H9 (cell line): Measurements from ENCODE around the gene FAR1. TPM values are rescaled to one million over a fixed set of nuclear protein-coding genes. Genes with fewer than 3 reads are reported as not detected.

Source experiments
- DNase-seq: peaks from one replicate; pipeline ENCODE4 v3.0.0-alpha.2; 2017
- H2AFZ ChIP-seq: one replicate; pipeline ENCODE4 v1.6.1; 2013; ENCODE audit warnings: mild to moderate bottlenecking, low read length, control low read depth, moderate library complexity
- H2AK5ac ChIP-seq: 2 replicates; pipeline ENCODE4 v1.6.1; 2013; ENCODE audit warnings: low read length, control low read depth, mixed read lengths; ENCODE audit not compliant: insufficient read length
- H2BK120ac ChIP-seq: one replicate; pipeline ENCODE4 v1.6.1; 2013; ENCODE audit warnings: low read depth, mild to moderate bottlenecking, low read length, control low read depth, inconsistent platforms; ENCODE audit not compliant: poor library complexity, severe bottlenecking
- H2BK12ac ChIP-seq: 2 replicates; pipeline ENCODE4 v1.6.1; 2013; ENCODE audit warnings: low read length, control low read depth, mixed read lengths, low read depth; ENCODE audit not compliant: insufficient read length
- H2BK15ac ChIP-seq: 2 replicates; pipeline ENCODE4 v1.6.1; 2013; ENCODE audit warnings: low read depth, low read length, control low read depth
- H2BK20ac ChIP-seq: one replicate; pipeline ENCODE4 v1.6.1; 2013; ENCODE audit warnings: low read depth, mild to moderate bottlenecking, low read length, control low read depth, inconsistent platforms; ENCODE audit not compliant: poor library complexity, severe bottlenecking
- H2BK5ac ChIP-seq: 2 replicates; pipeline ENCODE4 v1.6.1; 2013; ENCODE audit warnings: low read length, control low read depth, mixed read lengths; ENCODE audit not compliant: insufficient read length
- H3K14ac ChIP-seq: 2 replicates; pipeline ENCODE4 v1.6.1; 2013; ENCODE audit warnings: low read length, control low read depth; ENCODE audit not compliant: insufficient read depth
- H3K18ac ChIP-seq: 2 replicates; pipeline ENCODE4 v1.6.1; 2013; ENCODE audit warnings: low read depth, mild to moderate bottlenecking, mixed read lengths, low read length, control low read depth; ENCODE audit not compliant: insufficient read length
- H3K23ac ChIP-seq: 2 replicates; pipeline ENCODE4 v1.6.1; 2013; ENCODE audit warnings: low read length, control low read depth, mixed read lengths, low read depth; ENCODE audit not compliant: insufficient read length
- H3K23me2 ChIP-seq: 2 replicates; pipeline ENCODE4 v1.6.1; 2013; ENCODE audit warnings: low read depth, mild to moderate bottlenecking, mixed read lengths, low read length, control low read depth; ENCODE audit not compliant: insufficient read length, poor library complexity, severe bottlenecking
- H3K27ac ChIP-seq: 2 replicates; pipeline ENCODE4 v1.5.1; 2013; ENCODE audit warnings: low read length, control low read depth, mixed read lengths, low read depth; ENCODE audit not compliant: insufficient read length
- H3K27me3 ChIP-seq: 2 replicates; pipeline ENCODE4 v1.6.1; 2013; ENCODE audit warnings: low read length, control low read depth, inconsistent platforms; ENCODE audit not compliant: insufficient read depth
- H3K4ac ChIP-seq: 2 replicates; pipeline ENCODE4 v1.6.1; 2013; ENCODE audit warnings: low read depth, mild to moderate bottlenecking, control low read depth, inconsistent platforms, low read length, moderate library complexity
- H3K4me1 ChIP-seq: 2 replicates; pipeline ENCODE4 v1.6.1; 2013; ENCODE audit warnings: low read length, control low read depth, inconsistent platforms; ENCODE audit not compliant: insufficient read depth
- H3K4me2 ChIP-seq: 2 replicates; pipeline ENCODE4 v1.6.1; 2013; ENCODE audit warnings: low read length, control low read depth, mixed read lengths; ENCODE audit not compliant: insufficient read length, insufficient read depth
- H3K56ac ChIP-seq: 2 replicates; pipeline ENCODE4 v1.6.1; 2013; ENCODE audit warnings: low read depth, mild to moderate bottlenecking, mixed read lengths, low read length, control low read depth; ENCODE audit not compliant: insufficient read length
- H3K79me1 ChIP-seq: 2 replicates; pipeline ENCODE4 v1.6.1; 2013; ENCODE audit warnings: low read depth, mild to moderate bottlenecking, moderate library complexity, low read length, control low read depth, inconsistent platforms; ENCODE audit not compliant: insufficient read depth, poor library complexity, severe bottlenecking
- H3K79me2 ChIP-seq: 2 replicates; pipeline ENCODE4 v1.6.1; 2013; ENCODE audit warnings: low read length, control low read depth, inconsistent platforms; ENCODE audit not compliant: insufficient read depth
- H3K9ac ChIP-seq: 2 replicates; pipeline ENCODE4 v1.6.1; 2013; ENCODE audit warnings: low read length, control low read depth, mixed read lengths; ENCODE audit not compliant: insufficient read length; ENCODE audit errors: extremely low read depth
- H3K9me3 ChIP-seq: one replicate; pipeline ENCODE4 v1.6.1; 2013; ENCODE audit warnings: low read depth, low read length, inconsistent platforms; ENCODE audit not compliant: control insufficient read depth
- H3T11ph ChIP-seq: one replicate; pipeline ENCODE4 v1.6.1; 2013; ENCODE audit warnings: mild to moderate bottlenecking, low read length, control low read depth, inconsistent platforms
- H4K20me1 ChIP-seq: one replicate; pipeline ENCODE4 v1.6.1; 2013; ENCODE audit not compliant: control insufficient read depth, insufficient read length, insufficient read depth
- H4K5ac ChIP-seq: 2 replicates; pipeline ENCODE4 v1.6.1; 2013; ENCODE audit warnings: low read depth, mild to moderate bottlenecking, mixed read lengths, low read length, control low read depth; ENCODE audit not compliant: insufficient read length
- H4K8ac ChIP-seq: replicated peaks from 2 replicates; pipeline ENCODE4 v1.6.1; 2013; ENCODE audit warnings: low read length, control low read depth, mixed read lengths, low read depth; ENCODE audit not compliant: insufficient read length
- H4K91ac ChIP-seq: 2 replicates; pipeline ENCODE4 v1.6.1; 2013; ENCODE audit warnings: low read depth, mild to moderate bottlenecking, moderate library complexity, mixed read lengths, low read length, control low read depth; ENCODE audit not compliant: insufficient read length
- H3K27ac Mint-ChIP-seq, 3 experiments: 2 replicates in 2 of 3; 3 replicates in 1 of 3; pipeline ENCODE4 v1.8.0; 2020 to 2021; ENCODE audit warnings: mixed read lengths in 3 of 3, mild to moderate bottlenecking in 1 of 3, moderate library complexity in 1 of 3
- H3K27me3 Mint-ChIP-seq: 2 replicates; pipeline ENCODE4 v1.8.0; 2021; ENCODE audit warnings: low read depth, mild to moderate bottlenecking, moderate library complexity, mixed read lengths
- H3K36me3 Mint-ChIP-seq, 3 experiments: 2 replicates in 2 of 3; 3 replicates in 1 of 3; pipeline ENCODE4 v1.8.0; 2020 to 2021; ENCODE audit warnings: low read depth in 3 of 3, mixed read lengths in 3 of 3; ENCODE audit not compliant: insufficient read depth in 1 of 3
- H3K4me1 Mint-ChIP-seq, 2 experiments: 2 replicates each; pipeline ENCODE4 v1.8.0; 2020; ENCODE audit warnings: mixed read lengths in 2 of 2
- H3K4me3 Mint-ChIP-seq, 2 experiments: 2 replicates in 1 of 2; 3 replicates in 1 of 2; pipeline ENCODE4 v1.8.0; 2020 to 2021; ENCODE audit warnings: mild to moderate bottlenecking in 2 of 2, mixed read lengths in 2 of 2, moderate library complexity in 1 of 2
- H3K9me3 Mint-ChIP-seq, 2 experiments: 2 replicates in 1 of 2; 3 replicates in 1 of 2; pipeline ENCODE4 v1.8.0; 2020; ENCODE audit warnings: mild to moderate bottlenecking in 2 of 2, mixed read lengths in 2 of 2, moderate library complexity in 1 of 2
- WGBS: extraction: QIAGEN DNeasy Blood & Tissue Kit; methylation state at CpG from one replicate; pipeline ENCODE4 v1.1.7; 2013; ENCODE audit warnings: missing lambda C conversion rate, low lambda C conversion rate, mixed read lengths; ENCODE audit not compliant: insufficient read length; ENCODE audit errors: extremely low coverage; 5-methylcytosine and 5-hydroxymethylcytosine counted together
- total RNA-seq: library from RNA; stranded (reverse); gene quantifications from 2 replicates; pipeline ENCODE4 v1.2.1, GENCODE V29; 2021
- TF ChIP-seq, protein P1 (sequence below): fragments of 200-600 bp; sonication (generic); conservative IDR thresholded peaks from 3 replicates; pipeline ENCODE4 v1.8.0; 2021; ENCODE audit warnings: antibody characterized with exemption, mild to moderate bottlenecking

FAR1 gene
- total RNA-seq, 1 experiment from 2014 or later = 72.5 TPM

DNA sequence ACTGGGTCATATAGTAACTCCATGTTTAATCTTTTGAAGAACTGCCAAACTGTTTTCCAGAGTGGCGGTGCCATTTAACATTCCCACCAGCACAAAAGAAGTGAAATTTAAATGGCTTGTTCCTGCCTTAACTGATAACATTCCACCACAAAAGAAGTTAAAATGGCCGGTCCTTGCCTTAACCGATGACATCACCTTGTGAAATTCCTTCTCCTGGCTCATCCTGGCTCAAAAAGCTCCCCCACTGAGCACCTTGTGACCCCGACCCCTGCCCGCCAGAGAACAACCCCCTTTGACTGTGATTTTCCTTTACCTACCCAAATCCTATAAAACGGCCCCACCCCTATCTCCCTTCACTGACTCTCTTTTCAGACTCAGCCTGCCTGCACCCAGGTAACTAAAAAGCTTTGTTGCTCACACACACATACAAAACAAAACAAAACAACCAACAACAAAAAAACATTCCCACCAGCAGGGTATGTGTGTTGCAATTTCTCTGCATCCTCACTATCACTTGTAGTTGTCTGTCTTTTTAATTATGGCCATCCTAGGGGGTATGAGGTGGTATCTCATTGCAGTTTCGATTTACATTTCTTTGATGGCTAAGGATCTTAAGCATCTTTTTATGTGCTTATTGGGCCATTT, 109.0 kb downstream of the FAR1 start:
- no peak overlapping the region for H2BK20ac ChIP-seq
- TF ChIP-seq, protein P1, sequence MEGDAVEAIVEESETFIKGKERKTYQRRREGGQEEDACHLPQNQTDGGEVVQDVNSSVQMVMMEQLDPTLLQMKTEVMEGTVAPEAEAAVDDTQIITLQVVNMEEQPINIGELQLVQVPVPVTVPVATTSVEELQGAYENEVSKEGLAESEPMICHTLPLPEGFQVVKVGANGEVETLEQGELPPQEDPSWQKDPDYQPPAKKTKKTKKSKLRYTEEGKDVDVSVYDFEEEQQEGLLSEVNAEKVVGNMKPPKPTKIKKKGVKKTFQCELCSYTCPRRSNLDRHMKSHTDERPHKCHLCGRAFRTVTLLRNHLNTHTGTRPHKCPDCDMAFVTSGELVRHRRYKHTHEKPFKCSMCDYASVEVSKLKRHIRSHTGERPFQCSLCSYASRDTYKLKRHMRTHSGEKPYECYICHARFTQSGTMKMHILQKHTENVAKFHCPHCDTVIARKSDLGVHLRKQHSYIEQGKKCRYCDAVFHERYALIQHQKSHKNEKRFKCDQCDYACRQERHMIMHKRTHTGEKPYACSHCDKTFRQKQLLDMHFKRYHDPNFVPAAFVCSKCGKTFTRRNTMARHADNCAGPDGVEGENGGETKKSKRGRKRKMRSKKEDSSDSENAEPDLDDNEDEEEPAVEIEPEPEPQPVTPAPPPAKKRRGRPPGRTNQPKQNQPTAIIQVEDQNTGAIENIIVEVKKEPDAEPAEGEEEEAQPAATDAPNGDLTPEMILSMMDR = peak; percentile 22; the same call in 1 of the 3 replicates
- no peak overlapping the region for H3T11ph ChIP-seq
- DNase-seq = peak; percentile 62
- H2AFZ ChIP-seq = no peak overlapping the region
- H4K20me1 ChIP-seq = no peaks in the 10 kb centered on the region
- H3K4me1 ChIP-seq = no peaks in the 10 kb centered on the region; the same call in 1 of the 2 replicates
- Mint-ChIP-seq H3K9me3 (no peaks in the 10 kb centered on the region), H3K27me3 (no peaks in the 10 kb centered on the region; the same call in 1 of the 2 replicates), H3K4me1 (peaks cover 31 to 34% of the 10 kb centered on the region in 2 experiments), H3K4me3 (peak overlapping the region; percentile 14 to 61; a peak in 4 of 5 replicates), H3K36me3 (no peaks in the 10 kb centered on the region), H3K27ac (peak overlapping the region; percentile 66 to 99 (median 95))
- no peak overlapping the region for H4K8ac ChIP-seq
- peak overlapping the region; percentile 18 for H3K27ac ChIP-seq
- no peak overlapping the region for H4K91ac ChIP-seq
- no peak overlapping the region for H2BK15ac ChIP-seq
- no peak overlapping the region for H3K56ac ChIP-seq
- H3K4ac ChIP-seq = no peak overlapping the region
- no peaks in the 10 kb centered on the region for H3K23me2 ChIP-seq
- H3K79me1 ChIP-seq = no peaks in the 10 kb centered on the region
- H3K27me3 ChIP-seq = no peaks in the 10 kb centered on the region
- H3K4me2 ChIP-seq = peak overlapping the region; percentile 32
- no peak overlapping the region for H2BK12ac ChIP-seq
- no peak overlapping the region for H3K9ac ChIP-seq
- H3K9me3 ChIP-seq = no peaks in the 10 kb centered on the region
- WGBS = no CpG with 5 or more reads among the region's 7 CpGs
- H3K14ac ChIP-seq = no peak overlapping the region
- no peak overlapping the region for H2BK5ac ChIP-seq
- H4K5ac ChIP-seq = no peak overlapping the region
- H3K18ac ChIP-seq = no peak overlapping the region
- H3K79me2 ChIP-seq = no peaks in the 10 kb centered on the region
- no peak overlapping the region for H2AK5ac ChIP-seq
- H2BK120ac ChIP-seq = no peak overlapping the region
- no peak overlapping the region for H3K23ac ChIP-seq
